Iris pigment epithelial cell (primary cell): ENCODE results near the gene TVP23C.
"Not testable (repeated sequence)": the region's sequence is repeated elsewhere in the genome, so short reads cannot be mapped to it uniquely, and the experiment has no call there.

ENCODE experiments used
- DNase-seq: peaks from one replicate; pipeline ENCODE4 v3.0.0-alpha.2; 2011; ENCODE audit warnings: low read depth

Gene TVP23C

DNA sequence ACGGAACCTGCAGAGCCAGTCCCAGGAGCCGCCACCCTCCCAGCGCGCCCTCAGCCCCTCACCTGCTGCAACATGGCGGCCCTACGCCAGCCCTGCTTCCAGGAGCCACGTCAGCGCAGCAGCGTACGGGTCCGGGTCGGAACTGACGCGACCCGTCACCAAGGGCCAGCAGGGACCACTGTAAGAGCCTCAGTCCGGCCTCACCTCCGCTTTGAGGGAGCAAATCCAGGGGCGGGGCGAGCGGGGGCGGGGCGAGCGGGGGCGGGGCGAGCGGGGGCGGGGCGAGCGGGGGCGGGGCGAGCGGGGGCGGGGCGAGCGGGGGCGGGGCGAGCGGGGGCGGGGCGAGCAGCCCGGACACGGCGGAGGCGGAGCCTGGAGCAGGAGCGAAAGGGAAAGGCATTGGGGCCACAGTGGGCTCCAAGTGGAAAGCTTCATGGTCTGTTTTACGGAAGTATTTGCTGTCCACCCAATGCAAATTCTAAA lies at the start of gene TVP23C:
TSS of gene TVP23C (minus strand) at position 109 of the 483 bp plus-strand sequence. CDS start at position 74, 35 bp downstream.
- DNase-seq: peak; percentile 61

DNA sequence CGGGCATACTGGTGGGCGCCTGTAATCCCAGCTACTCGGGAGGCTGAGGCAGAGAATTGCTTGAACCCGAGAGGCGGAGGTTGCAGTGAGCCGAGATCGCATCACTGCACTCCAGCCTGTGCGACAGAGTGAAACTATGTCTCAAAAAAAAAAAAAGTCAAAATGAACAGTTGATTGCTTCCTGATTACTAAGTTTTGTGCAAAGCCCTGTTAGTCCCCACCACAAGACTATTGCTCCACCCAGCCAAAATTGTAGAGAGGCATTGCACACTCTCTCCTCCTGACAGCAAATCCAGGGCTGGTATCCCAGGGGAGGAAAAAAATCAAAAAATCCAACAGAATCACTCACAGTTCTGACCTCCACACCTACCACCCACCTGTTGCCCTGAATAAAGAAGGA lies 29.7 kb upstream of the TVP23C start:
- not testable (repeated sequence) for DNase-seq

DNA sequence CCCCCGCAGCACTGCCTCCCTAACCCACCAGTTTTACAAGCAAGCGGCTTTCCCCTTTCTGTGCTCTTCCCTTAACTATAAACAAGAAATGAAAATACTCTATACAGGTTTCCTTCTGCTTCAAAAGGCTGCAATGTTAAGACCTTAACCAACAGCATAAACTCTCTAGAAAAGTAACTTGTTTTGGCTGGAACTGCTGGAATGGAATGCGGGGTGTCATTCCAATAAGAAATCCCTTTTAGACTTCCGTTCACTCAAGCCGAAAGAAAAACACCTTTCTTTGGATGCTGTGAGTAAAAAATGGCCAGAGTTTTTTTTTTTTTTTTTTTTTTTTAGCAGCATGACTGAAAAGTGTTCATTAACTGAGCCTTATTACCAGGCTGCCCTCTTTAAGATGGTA lies 28.7 kb upstream of the TVP23C start:
- peak; percentile 5 for DNase-seq

DNA sequence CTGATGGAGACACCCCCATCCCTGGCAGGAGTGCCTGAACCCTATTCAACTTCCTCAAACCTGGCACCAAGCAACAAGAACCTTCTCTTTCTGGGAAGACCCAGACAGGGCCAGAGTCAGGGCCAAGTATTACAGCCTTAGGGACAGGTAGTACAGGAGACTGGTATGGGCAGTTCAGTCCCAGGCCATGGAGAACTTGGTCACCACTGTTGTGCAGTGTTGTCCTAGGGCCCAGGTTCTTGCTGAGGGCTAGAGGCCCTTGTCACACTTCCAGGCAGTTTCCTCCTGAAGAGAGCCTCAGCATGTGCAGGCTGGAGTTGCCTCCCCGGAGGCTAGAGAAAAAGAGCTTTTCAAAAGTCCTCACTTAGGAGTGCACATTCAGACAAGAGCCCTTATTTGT lies 27.6 kb upstream of the TVP23C start:
- not testable (repeated sequence) for DNase-seq

DNA sequence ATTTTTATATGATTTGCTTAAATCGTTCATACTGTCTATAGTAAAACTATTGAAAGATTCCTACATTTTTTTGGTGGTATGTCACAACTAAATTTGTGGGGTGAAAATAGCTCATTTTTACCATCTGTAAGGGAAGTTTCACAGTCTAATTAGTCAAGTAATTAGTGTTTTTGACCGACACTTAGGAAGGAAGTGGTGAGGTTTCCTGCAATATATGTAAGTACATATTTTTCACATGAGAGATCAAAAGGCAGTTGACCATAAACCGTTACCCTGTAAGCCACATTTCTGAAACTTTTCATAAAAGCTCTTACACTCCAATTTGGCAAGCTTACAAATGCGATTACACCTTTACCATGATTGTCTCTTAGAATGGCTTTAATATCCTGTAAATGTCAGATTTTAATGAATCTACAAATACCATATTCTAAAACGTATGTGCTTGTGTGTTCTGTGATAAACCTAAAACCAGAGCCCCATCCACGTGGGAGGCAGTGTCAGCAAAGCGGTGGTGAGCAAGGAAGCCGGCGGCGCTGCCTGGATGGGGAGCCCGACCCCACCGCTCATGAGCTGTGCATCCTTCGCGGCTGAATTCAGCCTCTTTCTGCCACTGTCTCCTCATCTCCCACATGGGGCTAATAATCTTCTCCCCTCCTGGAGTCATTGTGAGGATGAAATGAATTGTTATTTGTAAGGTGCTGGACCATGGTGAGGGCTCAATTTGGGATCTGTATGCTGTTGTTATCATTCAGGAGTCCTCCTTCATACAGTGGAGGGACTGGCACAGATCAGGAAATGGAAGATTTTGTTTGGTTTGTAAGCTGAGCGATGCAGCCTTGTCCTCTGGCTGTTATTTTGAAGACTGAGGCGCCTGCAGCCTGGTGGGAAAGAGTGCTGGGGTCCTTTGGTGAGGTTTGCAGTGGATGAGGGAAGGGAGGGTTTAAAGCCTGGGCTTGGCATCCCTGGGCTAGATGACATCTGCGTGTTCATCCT lies 26.6 kb upstream of the TVP23C start:
- DNase-seq: peak; percentile 2

DNA sequence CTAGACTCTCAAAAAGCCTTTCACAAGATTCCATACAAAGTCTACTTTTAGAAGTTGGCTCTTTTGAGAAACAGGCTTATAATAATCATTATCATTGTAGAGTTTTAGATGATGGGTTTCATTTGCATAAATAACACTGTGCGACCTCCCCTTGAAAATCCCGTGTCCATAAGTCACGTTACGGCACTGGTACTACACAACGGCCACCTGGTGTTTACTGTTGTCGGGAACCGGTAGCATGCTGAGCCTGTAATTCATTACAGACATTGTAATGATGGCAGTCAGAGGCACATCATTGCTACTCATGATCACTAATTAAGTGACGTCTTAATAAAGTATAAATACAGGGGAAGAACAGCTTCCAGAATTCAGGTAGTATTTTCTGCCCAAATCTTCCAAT lies 24.7 kb upstream of the TVP23C start:
- peak; percentile 5 for DNase-seq

DNA sequence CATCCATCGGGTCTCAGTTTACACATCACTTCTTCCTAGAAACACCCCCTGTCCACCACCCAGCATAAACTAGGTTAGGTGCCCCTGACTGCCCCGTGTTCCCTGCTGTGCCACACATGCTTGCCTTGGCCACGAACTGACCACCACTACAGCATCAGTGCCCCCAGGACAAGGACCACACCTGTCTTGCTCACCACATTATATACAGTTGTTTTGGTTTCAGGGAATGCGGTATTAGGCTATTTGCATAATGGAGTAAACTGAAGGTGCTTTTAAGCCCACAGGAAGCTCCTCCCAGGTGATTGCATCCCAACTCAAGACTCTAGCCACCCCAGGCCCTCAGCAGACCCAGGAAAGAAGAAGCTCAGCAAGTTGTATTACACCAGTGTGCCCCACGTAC lies 20.0 kb upstream of the TVP23C start:
- DNase-seq: not testable (repeated sequence)

DNA sequence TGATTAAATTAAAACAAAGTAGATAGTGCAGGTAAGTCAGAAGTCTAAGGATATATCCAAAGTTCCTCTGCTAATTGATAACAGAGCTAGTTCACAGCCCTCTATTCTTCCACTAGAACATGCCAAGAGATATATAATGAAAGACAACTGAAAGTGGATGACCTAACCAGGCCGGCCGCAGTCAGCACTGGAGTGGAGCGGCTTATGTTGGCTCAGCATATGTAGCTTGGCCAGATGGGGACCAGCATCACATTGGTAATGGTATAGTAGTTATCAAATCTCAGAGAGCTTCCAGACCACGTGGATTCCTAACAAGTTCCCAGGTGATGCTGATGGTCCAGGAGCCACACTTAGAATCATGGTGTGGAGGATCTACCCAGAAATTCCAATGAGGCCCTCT lies 18.2 kb upstream of the TVP23C start:
- not testable (repeated sequence) for DNase-seq

DNA sequence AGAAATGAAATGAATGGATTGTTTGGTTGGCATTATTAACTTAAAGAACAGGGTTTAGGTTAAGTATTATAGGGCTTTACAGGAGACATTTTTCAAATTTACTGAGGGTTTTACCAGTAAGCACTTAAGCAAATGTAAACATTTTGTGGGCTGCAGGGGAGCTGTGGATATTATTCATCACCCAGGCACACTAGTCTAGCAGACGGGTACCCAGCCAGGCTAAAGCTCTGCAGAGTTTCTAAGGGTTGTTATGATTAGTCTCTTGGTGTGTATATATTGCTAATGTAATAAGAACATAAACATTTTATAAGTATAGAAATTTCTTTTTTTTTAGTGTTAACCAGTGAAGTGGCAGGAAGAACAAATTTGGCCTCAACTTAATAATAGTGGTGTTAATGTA lies 13.6 kb upstream of the TVP23C start:
- not testable (repeated sequence) for DNase-seq

DNA sequence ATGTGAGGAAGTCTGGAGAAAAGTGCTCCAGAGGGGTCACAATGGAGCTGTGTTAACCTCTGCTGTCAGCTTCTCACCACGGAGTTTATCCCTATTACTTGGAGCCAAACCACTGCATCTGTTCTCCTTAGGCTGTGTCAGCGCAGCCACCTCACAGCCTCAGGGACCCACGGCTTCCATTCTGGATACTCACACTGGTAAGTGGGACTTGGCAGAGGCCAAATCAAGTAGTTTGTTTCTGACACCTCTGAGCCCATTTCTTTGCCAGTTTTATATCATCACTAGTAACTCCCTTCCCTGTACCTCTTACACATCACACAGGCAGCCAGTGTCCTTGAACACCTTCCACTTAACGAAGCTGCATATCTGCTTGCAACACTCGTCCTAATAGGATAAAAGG lies 11.4 kb upstream of the TVP23C start:
- DNase-seq: not testable (repeated sequence)

DNA sequence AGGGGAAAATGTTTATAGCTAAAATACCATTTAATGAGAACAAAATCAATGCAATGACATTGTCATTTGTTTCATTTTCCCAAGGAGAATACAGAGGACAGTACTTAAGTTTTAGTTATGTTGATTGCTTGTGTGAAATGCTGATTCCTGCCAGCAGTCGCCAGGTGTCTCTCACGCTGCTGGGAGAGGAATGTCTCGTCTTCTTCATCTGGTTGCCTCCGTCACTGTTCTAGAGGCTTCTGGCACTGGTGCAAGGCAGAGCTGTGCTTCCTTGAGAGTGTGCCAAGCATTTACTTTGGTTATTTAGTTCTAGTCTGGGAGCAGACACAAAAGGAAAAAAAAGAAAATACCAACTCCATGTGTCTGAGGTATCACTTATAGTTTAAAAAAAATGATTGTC lies 10.6 kb upstream of the TVP23C start:
- DNase-seq: peak; percentile 76

DNA sequence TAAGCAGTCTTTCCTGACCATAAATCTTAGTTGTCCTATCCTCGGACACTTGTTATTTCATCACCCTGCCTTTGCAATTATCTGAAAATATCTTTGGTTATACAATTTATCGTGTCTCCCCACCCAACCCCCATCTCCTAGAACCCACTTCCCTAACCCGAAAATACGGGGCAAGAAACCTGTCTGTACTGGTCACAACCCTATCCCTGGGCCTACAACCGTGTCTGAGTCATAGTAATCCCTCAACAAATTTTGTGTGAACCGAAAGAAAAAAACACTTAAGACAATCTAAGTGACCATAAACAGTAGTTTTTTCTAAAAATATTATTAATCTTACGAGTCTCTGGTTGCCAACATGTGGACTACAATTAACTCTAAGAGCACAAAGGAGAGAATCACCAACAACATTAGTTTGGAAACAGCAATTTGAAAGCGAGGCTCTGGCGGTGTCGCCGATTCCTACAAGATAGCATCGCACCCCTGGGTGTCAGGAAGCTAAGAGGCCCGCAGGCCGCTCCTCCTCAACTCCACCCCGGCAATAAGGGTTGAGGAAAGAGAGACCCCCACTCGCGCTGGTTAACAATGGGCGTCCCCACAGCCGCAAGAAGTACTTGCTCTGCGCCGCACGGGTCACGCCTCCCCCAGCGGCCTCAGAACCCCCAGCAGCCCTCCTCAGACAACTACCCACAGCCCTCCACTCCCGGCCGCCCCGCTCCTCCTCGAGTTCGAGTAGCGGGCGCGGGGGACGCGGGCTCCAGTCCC lies 489 bp downstream of the TVP23C start:
- DNase-seq: not testable (repeated sequence)

DNA sequence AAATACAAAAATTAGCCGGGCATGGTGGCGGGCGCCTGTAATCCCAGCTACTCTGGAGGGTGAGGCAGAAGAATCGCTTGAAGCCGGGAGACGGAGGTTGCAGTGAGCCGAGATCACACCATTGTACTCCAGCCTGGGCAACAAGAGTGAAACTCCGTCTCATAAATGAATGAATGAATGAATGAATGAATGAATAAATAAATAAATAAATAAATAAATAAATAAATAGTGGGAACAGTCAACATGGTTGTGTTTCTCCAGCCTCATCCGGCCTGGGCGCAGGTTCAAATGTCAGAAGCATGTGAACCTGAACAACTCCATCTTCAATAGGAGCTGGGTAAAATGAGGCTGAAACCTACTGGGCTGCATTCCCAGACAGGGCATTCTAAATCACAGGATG lies 1.8 kb downstream of the TVP23C start:
- DNase-seq: not testable (repeated sequence)

DNA sequence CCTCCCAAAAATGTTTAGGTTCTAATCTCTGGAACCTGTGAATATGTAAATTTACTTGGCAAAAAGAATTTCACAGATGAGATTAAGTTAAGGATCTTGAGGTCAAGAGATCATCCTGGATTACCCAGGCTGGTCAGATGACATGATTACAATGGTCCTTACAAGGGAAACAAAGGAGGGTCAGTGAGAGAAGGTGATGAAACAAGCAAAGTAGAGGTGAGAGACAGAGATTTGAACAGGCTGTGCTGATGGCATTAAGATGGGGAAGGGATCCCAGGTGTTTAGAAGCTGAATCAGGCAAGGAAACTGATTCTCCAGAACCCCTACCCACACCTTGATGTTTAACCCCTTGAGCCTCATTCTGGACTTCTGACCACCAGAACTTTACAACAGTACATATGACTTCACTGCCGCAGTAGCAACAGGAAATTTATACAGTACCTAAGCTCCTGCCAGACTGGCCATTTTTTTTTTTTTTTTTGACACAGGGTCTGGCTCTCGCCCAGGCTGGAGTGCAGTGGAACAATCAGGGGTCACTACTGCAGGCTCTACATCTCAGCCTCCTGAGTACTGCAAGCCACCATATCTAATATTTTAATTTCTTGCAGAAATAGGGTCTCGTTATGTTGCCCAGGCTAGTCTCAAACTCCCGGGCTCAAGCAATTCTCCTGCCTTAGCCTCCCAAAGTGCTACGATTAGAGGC lies 4.7 kb downstream of the TVP23C start:
- not testable (repeated sequence) for DNase-seq

DNA sequence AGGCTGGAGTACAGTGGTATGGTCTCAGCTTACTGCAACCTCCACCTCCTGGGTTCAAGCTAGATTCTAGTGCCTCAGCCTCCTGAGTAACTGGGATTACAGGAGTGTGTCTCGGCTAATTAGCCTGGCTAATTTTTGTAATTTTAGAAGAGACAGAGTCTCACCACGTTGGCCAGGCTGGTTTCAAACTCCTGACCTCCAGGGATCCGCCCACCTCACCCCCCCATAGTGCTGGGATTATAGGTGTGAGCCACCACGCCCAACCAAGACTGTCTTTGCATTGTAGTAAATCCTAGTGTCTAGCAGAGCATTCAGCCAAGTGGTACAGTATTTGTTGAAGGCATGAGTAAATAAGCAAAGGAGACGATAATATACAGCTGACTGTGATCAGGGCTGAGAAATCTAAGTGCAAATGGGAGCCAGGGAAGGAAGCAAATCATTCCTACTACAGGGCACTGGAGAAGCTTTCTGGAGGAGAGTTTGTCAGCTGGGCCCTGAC lies 5.9 kb downstream of the TVP23C start:
- not testable (repeated sequence) for DNase-seq

DNA sequence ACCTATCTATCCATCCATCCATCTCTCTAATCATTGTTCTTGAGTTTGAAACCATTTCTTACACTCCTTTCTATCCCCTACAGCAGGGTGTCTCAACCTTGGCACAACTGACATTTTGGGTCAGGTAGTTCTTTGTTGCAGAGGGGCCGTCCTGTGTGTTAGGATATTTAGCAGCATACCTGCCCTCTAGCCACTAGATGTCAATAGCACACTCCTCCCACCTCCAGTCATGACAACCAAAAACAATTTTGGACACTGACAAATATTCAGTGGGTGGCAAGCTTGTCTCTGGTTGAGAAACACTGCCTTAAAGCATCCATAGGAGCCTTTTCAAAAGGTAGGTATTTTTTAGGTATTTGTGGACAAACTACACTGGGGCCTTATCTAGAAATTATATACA lies 10.4 kb downstream of the TVP23C start:
- DNase-seq: not testable (repeated sequence)

DNA sequence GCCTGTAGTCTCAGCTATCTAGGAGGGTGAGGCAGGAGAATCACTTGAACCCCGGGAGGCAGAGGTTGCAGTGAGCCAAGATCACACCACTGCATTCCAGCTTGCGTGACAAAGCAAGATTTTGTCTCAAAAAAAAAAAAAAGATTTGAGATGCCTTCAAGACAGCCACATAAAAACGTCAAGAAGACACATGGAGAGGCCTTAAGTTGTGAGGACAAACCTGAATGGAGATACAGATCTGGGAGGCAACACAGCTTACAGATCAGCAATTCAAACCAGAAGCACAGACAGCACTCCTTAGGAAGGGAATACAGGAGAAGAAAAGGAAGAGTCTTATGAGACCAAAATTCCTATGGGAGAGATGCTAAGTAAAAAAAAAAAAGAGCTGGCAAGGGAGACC lies 13.7 kb downstream of the TVP23C start:
- not testable (repeated sequence) for DNase-seq

DNA sequence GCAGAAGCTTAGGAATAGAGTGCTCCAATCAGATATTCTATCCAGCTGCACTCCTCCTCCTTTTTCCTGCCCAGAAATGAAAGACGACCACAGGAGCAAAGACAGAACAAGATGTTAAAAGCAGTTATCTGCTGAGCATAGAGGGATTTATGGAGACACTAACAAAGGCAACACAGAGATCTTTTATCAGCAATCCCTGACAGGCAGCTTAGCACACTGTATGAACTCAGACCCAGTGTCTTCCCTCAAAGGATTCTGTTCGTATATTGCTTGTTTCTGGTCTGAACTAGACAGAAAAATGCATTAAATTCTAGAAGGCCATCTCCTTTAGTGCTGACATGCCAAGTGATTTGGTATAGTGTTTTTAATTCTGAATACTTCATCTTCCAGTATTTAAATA lies 16.7 kb downstream of the TVP23C start:
- not testable (repeated sequence) for DNase-seq

DNA sequence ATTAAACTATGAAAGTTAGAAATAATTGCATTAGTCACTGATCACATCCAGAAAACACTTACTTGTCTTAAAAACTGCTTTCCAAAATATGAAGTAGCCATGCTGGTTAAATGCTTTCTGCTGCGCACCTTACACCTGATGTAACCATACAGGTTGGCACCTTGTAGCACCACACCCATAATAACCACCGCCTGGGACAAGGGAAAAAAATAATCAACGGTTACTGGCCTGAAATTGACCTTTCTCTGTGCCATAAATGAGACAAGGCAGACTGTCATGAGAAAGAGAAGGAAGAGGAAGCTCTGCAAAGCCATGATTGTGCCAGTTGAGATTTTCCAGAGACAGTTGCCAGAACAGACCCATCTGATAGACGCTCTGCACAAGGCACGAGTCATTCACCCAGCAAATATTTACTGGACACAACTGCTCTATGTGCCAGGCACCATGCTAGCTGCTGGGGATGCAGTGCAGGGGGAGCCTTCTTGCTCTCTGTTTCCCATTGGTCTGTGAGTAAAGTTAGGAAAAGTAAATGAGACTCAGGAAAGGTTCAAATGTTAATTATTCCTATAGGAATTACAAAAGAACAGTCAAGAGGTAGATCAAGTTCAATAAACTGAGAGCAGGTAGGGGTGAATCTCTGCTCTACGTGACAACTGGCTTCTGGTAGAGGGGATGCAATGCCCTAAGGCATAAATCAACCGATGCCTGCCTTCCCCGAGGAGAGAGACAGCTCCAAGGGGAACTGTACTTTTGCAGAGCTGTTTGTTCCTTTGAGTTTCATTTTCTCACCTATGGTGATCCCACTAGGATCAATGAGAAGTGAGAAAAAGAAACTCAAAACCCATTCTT lies 22.7 kb downstream of the TVP23C start:
- DNase-seq: not testable (repeated sequence)

DNA sequence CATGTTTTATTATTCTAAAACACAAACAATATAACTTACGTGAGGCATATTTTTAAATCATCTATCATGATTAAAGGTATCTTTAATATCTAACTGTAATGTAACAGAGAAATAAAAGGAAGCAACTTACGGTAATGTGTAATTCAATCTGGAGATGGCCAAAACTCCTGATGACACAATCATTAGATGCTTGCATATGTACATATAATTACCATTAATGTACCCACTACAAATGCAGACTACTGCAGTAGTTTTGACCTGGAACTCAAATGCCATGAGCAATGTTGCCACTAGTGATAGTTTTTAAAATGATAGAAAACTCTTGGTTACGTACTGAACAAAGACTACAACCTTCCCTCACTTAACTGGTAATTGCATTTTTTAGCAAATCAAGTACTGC lies 30.2 kb downstream of the TVP23C start:
- DNase-seq: not testable (repeated sequence)
